Raji (cell line): ENCODE data around the gene MTHFSD.

Experiments used
- POLR2A ChIP-seq: IDR thresholded peaks from 2 replicates; pipeline ENCODE4 v1.6.1; 2011; ENCODE audit warnings: low read depth, low read length, control low read depth; ENCODE audit not compliant: insufficient read depth

MTHFSD gene

DNA sequence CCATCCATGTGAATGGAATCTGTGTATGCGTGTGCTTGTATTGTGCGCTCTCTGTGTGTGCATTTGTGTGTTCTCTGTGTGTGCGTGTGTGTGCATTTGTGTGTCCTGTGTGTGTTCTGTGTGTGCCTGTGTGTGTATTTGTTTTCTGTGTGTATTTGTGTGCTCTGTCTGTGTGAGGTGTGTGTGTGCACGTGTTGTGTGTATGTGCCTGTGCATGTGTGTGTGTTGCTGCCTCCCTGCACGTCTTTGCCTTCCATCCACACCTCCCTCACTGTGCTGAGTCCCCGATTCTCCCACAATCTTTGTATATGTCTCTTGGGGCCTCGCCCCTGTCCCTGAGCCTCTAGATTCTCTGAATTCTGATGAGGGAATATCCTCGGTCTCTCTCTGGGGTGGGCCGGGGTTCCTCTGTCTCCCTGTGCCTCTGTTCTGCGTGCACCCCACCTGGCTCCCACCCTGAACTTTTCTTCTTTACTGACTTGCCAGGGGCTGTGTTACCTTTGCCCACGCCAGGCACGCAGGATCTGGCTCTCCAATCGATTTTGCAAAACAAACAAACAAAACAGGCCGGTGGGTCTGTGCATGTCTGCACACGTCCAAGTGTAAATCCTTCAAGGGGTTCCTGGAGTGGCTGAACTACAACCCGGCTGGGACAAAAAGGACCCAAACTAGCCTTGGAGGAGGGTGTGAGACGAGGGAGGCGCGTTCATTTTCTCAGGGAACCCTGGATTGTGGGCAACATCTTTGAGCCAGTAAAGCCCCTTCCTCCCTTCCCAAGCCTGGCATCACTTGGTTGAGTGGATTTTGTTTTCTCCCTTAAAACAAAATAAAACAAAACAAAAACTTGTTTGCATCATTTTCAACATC, 52.8 kb downstream of the MTHFSD start:
- TF ChIP-seq POLR2A = no peak

DNA sequence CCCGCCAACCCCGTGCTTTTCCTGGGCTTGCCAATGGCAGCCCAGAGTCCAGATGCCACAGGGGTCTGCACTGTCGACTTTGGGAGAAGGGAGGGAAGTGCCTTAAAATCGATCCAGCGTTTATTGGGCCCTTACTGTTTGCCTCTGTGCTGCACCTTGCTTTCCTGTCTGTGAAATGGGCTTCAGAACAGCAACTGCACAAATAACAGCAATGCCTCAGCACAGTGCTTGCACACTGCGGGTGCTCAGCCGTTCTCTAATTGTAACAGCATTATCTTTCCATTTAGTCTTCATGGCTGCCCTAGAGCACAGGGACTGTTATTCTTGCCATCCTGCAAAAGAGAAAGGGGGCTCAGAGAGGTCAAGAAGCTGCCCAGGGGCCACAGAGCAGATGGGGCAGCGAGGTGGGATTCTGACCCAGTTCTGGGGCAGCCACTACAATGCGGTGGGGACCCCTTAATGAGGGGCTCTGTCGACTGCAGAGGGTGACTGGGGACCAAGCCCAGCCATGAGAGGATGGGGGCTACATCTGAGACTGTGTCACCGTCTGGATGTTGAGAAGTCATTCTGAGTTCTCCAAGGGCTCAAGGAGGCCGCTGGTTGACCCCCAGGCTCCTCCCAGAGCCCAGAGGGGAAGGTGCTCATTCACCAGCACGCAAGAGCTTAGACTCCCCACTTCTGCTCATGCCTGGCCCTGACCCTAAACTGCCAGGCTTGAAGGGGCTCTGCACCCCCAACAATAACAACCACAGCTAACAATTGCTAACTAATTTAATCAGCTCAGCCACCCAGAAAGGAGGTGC, 54.1 kb downstream of the MTHFSD start:
- no peak for TF ChIP-seq POLR2A

DNA sequence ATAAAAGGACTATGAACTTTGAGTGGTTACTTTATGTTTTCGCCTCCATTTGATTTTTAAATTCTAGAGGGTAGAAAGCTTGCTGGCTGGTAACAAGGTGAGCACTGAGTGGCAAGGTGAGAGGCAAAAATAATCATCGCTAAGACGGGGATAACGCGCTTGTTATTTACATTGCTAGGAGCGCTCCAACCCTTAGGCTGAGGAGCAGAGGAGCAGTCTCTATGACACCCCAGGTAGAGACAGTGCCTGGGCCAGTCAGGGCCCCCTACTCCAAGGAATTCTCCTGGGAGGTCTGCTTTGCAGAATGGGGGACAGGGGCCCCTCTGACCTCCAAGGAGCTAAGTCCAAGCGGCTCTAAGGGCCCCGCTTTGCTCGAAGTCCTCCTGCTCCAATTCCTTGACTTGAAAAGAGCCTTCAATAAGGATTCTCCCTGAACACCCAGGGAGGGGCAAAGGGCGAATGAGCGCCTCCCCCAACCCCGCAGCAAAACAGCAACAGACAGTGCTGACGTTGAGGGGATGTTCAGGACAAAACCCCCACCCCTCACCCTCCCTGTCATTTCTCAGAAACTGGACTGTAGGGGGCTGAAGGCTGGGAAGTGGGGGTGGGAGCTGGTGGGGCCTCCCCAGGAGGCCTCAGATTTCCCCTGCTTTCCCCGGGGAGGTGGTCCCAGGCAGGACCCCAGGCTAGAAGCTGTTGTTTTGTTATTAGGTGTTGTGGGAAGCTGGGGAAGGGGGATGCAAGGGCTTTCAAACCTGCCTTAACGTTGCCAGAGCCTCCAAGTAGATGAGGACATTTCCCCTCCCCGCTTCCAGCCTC, 54.9 kb downstream of the MTHFSD start:
- TF ChIP-seq POLR2A = no peak

GRCh38 chr16:86499440-86499786, 55.6 kb downstream of the MTHFSD start:
- no peak for TF ChIP-seq POLR2A

GRCh38 chr16:86498671-86499439, 56.2 kb downstream of the MTHFSD start:
- TF ChIP-seq POLR2A = no peak

- no peak for TF ChIP-seq POLR2A
These were observed 56.8 kb downstream of the MTHFSD start for GRCh38 chr16:86498155-86498670.

- TF ChIP-seq POLR2A = no peak
These were observed 57.4 kb downstream of the MTHFSD start for GRCh38 chr16:86497551-86498021.

DNA sequence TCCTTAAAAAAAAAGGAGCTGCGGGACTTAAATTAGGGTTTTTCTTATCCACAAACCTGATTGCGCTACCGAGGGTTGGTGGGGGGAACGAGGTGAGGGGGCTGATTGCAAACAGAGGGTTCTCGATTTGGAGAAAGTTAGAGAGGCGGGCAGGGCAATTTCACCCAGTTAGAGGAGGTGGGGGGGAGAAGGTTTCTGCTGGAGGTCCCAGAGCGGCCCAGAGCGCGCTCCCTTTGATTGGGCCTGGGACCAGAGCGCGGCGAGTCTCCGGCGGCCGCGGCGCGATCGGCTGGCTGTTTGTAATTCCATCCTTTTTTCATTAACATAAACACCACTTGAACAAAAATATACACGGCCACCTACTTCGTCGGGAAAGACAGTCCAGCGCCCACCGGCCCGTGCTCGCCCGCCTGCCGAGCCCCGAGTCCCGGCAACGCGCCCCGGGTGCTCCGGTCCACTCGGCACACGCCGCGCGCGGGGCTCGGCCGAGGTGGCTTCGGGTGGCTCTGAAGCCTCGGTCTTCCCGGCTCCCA, 58.0 kb downstream of the MTHFSD start:
- TF ChIP-seq POLR2A = no peak

DNA sequence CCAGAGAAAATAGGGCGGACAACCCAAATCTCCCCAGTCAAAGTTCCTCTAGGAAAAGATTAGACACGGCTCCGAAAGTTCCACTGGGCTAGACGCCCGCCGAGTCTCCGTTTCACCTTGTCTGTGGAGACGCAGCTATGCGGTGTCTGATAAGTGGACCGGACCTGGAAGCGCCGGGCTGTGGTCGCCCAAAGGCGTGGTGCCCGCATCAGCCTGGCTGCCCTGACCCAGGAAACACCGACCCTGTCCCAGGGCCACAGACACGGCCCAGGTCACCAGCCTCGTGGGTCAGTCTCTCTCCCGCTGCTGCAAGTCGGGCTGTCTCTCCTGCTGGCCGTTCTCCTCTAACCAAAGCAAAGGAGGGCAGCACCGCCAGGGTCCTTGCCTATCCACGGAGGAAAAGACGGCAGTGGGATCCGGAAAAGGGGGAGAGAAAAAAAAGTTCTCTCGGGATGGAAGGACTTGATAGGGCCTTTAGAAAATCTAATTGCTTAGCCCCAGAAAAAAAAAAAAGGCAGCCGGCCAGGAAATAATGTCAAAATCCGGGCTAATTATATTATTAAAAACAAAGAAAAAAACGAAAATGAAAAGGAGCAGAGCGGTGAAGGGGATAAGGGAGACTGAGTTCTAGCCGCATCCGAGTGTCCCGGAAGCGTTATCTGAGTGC, 58.6 kb downstream of the MTHFSD start:
- no peak for TF ChIP-seq POLR2A

GRCh38 chr16:86495756-86496261, 59.2 kb downstream of the MTHFSD start:
- TF ChIP-seq POLR2A = no peak

DNA sequence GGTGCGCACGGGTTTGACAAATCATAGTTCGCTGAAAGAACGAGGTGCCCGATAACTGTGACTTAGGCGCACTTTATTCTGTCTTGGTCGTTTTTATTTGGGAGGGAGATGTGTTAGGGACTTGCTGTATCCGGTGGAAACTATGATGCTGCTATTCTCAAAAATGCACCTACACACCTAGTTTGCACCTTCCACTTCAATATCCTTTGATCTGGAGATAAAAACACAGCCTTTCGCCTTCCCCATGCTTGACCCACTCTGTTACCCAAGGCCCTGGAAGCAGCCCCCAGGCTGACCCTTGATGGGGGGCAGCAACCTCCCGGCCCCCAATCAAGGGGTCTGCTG, 59.7 kb downstream of the MTHFSD start:
- TF ChIP-seq POLR2A = no peak

- TF ChIP-seq POLR2A = no peak
These were observed 60.3 kb downstream of the MTHFSD start for GRCh38 chr16:86494565-86495356.
